GM19025 (cell line): Measurements from ENCODE around the gene PLXDC2.

Source experiments
- ATAC-seq: cut with Tn5 transposase; IDR thresholded peaks from one replicate; pipeline ENCODE4 v1.9.1; 2021; ENCODE audit warnings: mild to moderate bottlenecking, low read depth, moderate library complexity; ENCODE audit not compliant: unreplicated experiment

Gene PLXDC2

GRCh38 chr10:20091698-20092097 lies 275.5 kb downstream of the PLXDC2 start:
- no peak for ATAC-seq

- no peak for ATAC-seq
Observed at GRCh38 chr10:20093600-20093999, 277.4 kb downstream of the PLXDC2 start.

DNA sequence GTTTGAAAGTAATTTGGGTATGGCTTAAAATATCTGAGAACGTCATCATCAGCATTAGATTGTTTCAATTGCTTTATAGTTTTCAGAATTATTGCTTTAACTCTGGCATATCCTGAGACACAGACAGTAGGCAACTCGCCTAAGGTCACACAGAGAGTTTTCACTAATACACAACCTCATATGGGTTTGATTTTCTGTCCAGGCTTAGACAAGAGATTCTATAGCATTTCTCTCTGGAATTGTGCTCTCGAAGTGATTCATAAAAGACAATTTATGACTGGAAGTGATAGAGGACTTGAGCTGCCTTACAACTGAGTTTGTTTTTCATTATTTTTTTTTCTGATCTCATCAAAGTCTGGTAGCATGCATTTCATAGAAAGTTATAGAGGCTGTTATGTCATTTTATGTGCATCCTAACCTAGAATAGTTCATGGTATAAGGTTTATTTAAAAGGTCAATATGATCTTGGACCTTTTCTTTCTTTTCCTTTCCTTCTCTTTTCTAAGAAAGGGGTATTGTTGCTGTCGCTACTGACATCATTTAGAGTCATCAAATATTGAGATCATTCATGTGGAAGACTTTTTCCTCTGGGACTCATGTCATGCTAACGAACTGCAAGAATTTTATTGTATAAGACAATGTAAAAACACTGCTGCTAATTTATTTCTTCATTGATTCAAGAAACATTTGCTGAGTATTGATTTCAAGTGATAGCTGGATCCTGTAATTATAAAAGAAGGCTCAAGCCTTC lies 278.2 kb downstream of the PLXDC2 start:
- ATAC-seq: no peak

- ATAC-seq: no peak
Observed at GRCh38 chr10:20100171-20100570, 283.9 kb downstream of the PLXDC2 start.

DNA sequence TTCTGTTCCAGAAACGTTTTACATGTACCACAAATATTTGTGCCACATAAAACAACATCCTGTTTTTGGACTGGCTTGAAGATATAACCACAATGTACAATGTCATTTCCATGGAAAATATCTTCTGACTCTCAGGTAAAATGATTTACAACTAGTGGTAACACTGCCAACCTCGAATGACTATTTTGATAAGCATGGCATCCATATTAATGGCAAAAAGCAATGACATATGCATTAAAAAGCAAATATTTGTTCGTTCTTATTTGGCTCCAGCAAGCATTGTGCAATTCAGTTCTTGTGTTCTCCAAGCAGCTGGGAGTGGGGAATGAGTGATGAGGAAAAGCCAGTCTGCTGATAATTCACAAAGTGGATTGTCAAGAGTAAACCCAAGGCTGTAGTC lies 289.0 kb downstream of the PLXDC2 start:
- no peak for ATAC-seq

GRCh38 chr10:20105931-20106330 lies 289.7 kb downstream of the PLXDC2 start:
- no peak for ATAC-seq

- no peak for ATAC-seq
Observed at GRCh38 chr10:20108021-20108420, 291.8 kb downstream of the PLXDC2 start.

- ATAC-seq: no peak
Observed at GRCh38 chr10:20109613-20110012, 293.4 kb downstream of the PLXDC2 start.

- no peak for ATAC-seq
Observed at GRCh38 chr10:20110125-20111100, 294.2 kb downstream of the PLXDC2 start.

DNA sequence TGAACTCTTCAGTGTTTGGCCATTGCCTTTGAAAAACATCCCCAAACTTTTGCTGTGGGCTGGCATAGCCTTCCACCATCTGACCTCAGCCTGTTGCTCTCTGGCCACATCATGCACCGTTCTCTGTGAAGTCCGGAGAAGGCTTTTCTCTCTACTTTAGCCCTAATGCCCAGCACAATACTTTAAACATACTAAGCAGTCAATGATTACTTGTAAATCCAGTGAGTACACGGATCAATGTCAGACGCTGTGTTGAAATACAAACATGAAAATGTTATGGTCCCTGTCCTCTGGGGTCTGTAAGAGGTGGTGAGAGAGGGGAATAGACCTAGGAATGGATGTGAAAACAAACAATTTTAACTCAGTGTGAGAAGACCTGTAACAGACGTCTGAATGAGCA lies 297.9 kb downstream of the PLXDC2 start:
- no peak for ATAC-seq

GRCh38 chr10:20115894-20116293 lies 299.7 kb downstream of the PLXDC2 start:
- ATAC-seq: no peak

DNA sequence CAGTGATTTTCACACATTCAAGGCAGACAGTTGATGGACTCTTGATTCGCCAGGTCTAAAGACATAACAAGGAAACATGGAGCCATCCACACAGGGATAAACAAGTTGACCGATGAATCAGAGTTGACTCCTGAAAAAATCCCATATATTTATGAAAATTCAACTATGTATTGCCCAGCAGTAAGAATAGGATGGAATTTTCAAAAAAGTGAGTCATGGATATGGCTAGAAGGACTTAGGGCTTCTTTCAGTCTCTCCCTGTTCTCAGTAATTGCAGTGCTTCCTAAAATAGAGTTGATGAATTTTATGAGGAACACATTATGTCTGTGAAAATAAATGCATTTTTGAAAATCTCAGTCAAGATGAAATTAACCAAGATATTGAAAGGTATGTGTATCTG lies 301.2 kb downstream of the PLXDC2 start:
- ATAC-seq: no peak

GRCh38 chr10:20118119-20118518 lies 301.9 kb downstream of the PLXDC2 start:
- no peak for ATAC-seq

DNA sequence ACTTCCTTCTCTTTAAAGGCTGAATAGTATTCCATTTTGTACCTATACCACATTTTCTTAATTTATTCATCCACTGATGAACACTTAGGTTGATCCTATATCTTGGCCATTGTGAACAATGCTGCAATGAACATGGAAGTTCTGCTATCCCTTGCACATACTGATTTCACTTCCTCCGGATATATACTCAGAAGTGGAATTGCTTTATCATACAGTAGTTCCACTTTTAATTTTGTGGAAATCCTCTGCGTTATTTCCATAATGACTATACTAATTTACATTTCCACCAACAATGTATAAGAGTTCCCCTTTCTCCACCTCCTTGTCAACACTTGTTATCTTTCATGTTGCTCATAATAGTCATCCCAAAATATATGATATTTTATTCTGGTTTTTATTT lies 312.6 kb downstream of the PLXDC2 start:
- ATAC-seq: no peak

- ATAC-seq: no peak
Observed at GRCh38 chr10:20132816-20133215, 316.6 kb downstream of the PLXDC2 start.

- ATAC-seq: no peak
Observed at GRCh38 chr10:20133669-20134189, 317.5 kb downstream of the PLXDC2 start.

- ATAC-seq: no peak
Observed at GRCh38 chr10:20142311-20142710, 326.1 kb downstream of the PLXDC2 start.

GRCh38 chr10:20144268-20144667 lies 328.0 kb downstream of the PLXDC2 start:
- ATAC-seq: no peak

DNA sequence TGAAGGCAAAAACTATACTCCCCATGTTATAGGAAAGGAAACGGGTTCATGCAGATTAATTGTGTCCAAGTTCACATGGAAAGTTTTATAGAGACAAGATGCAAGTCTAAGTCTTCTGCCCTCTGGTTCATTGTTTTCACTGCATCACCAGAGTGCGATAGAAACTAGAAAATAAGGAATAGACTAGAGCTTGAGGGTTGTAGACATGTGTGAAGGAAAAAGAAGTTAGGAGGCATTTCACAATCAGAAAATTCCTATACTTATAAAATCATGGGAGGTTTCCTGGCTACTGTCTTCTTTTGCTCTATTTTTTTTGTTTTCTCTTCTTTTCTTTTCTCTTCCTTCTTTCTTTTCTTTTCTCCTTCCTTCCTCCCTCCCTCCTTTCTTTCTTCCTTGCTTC lies 329.8 kb downstream of the PLXDC2 start:
- ATAC-seq: no peak

DNA sequence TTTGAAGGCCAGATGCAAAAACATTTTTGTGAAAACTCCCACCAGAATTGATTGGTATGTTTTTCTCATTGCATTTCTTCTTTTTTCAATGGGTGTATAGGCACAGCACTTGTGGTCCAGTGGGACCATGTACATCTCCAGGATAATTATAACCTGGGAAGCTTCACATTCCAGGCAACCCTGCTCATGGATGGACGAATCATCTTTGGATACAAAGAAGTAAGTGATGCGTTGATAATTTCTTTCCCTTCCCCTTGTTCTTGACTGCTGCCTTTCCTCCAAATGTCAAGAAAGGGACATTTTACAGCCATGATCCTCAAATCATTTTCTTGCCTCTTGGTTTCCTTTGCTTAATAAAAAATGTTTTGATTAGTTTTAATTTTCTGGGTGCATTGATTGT lies 331.5 kb downstream of the PLXDC2 start:
- ATAC-seq: no peak

DNA sequence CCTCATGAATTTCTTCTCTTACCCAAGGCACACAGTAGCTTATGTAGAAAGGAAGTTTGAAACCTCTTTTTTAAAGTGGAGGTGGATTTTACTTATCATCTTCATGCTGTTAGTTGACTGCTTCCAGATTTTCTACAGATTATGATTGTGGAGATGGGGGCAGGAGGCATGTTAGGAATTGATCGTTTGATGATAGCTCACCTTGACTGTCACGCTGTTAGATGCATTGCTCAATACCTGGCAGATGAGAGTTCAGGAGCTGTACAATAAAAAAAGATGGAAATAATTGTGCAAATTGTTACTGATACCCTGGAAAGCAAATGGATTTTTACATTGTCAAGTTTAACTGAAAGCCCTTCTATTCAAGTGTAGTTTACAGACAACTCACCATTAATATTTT lies 340.3 kb downstream of the PLXDC2 start:
- no peak for ATAC-seq
